Breast epithelium (tissue), 3 donors: Measurements from ENCODE around the gene PLD1.

Source experiments
- POLR2A ChIP-seq: fragments of 450-650 bp; IDR thresholded peaks from one replicate; pipeline ENCODE4 v1.6.1; 2016; ENCODE audit warnings: antibody characterized with exemption, mild to moderate bottlenecking, moderate library complexity
- POLR2AphosphoS5 ChIP-seq, 3 donors: sonication (generic); formaldehyde crosslinking; IDR thresholded peaks; one replicate each; pipeline ENCODE4 v1.6.1; 2017; ENCODE audit warnings: antibody characterized with exemption in 3 of 3
- TF ChIP-seq, protein P1 (sequence below), 3 donors: fragments of 450-650 bp; IDR thresholded peaks; one replicate each; pipeline ENCODE4 v1.5.1; 2016 to 2017; ENCODE audit warnings: antibody characterized with exemption in 3 of 3, mild to moderate bottlenecking in 3 of 3, moderate library complexity in 3 of 3

DNA sequence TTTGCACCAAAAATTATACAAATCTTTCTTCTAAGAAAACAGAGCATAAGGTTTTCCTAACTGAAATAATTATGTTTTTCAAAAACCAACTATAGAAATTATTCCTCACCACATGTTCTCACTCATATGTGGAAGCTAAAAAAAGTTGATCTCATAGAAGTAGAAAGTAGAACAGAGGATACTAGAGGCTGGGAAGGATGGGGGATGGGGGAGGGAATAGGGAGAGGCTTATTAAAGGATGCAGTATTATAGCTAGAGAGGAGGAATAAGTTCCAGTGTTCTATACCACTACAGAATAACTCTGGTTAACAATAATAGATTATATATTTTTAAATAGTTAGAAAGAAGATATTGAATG lies 20.2 kb upstream of the PLD1 start:
- TF ChIP-seq POLR2A, result no peak
- TF ChIP-seq, protein P1, sequence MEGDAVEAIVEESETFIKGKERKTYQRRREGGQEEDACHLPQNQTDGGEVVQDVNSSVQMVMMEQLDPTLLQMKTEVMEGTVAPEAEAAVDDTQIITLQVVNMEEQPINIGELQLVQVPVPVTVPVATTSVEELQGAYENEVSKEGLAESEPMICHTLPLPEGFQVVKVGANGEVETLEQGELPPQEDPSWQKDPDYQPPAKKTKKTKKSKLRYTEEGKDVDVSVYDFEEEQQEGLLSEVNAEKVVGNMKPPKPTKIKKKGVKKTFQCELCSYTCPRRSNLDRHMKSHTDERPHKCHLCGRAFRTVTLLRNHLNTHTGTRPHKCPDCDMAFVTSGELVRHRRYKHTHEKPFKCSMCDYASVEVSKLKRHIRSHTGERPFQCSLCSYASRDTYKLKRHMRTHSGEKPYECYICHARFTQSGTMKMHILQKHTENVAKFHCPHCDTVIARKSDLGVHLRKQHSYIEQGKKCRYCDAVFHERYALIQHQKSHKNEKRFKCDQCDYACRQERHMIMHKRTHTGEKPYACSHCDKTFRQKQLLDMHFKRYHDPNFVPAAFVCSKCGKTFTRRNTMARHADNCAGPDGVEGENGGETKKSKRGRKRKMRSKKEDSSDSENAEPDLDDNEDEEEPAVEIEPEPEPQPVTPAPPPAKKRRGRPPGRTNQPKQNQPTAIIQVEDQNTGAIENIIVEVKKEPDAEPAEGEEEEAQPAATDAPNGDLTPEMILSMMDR (IDR thresholded peaks at IDR 0.05), result no peak
- no peak for TF ChIP-seq POLR2AphosphoS5 (IDR thresholded peaks at IDR 0.05)
